ENCODE data around the gene FCHSD2. TPM values are rescaled to one million over a fixed set of nuclear protein-coding genes. Genes with fewer than 3 reads are reported as not detected.

The FCHSD2 gene
- total and polyA plus RNA-seq, 9 of the 15 experiments (the other 6 are each of a cell fraction or from before 2014, with no cell fraction given) = 1.8 to 14.7 (median 6.4) TPM

GRCh38 chr11:73162196-73162740 is 20.1 kb upstream of the FCHSD2 start (continued):
- TF ChIP-seq CBX8 (IDR thresholded peaks at IDR 0.05; ENCODE audit: borderline replicate concordance, extremely low read depth, low read depth, low read length, poor library complexity, severe bottlenecking) = no peak
- TF ChIP-seq MYNN (IDR thresholded peaks at IDR 0.05) = peak; percentile 64; the same call in 1 of the 2 replicates
- TF ChIP-seq MYNN (CRISPR knock-in tag; IDR thresholded peaks at IDR 0.05) = no peak
- TF ChIP-seq MTA3 (IDR thresholded peaks at IDR 0.05; ENCODE audit: borderline replicate concordance) = no peak
- TF ChIP-seq CCNT2 (IDR thresholded peaks at IDR 0.05; ENCODE audit: borderline replicate concordance, extremely low read depth, insufficient read length, low read depth, low read length) = no peak
- no peak for TF ChIP-seq NFATC3 (IDR thresholded peaks at IDR 0.05)
- no peak for TF ChIP-seq CHD1 (IDR thresholded peaks at IDR 0.05; ENCODE audit: low read length)
- TF ChIP-seq KHSRP (IDR thresholded peaks at IDR 0.05) = no peak
- no peak for TF ChIP-seq HMGN3 (IDR thresholded peaks at IDR 0.05; ENCODE audit: borderline replicate concordance, extremely low read depth, insufficient read length, low read depth, low read length)
- no peak for TF ChIP-seq NFE2 (IDR thresholded peaks at IDR 0.05; ENCODE audit: low read depth)
- TF ChIP-seq SPI1 (IDR thresholded peaks at IDR 0.05; ENCODE audit: borderline replicate concordance, low read depth, low read length) = peak; percentile 63; the same call in 1 of the 2 replicates
- TF ChIP-seq SNRNP70 (optimal IDR thresholded peaks at IDR 0.05; ENCODE audit: low read depth, low read length) = no peak
- TF ChIP-seq RBM25 (IDR thresholded peaks at IDR 0.05; ENCODE audit: low read depth, low read length, severe bottlenecking) = no peak
- TF ChIP-seq CTCFL (IDR thresholded peaks at IDR 0.05; ENCODE audit: borderline replicate concordance, insufficient read depth, low read depth, low read length, poor library complexity, severe bottlenecking) = no peak
- TF ChIP-seq NELFE (IDR thresholded peaks at IDR 0.05; ENCODE audit: insufficient read depth, insufficient read length) = no peak
- TF ChIP-seq DEAF1 (CRISPR knock-in tag; IDR thresholded peaks at IDR 0.05) = no peak
- TF ChIP-seq RB1 (IDR thresholded peaks at IDR 0.05; ENCODE audit: low read depth) = no peak
- no peak for TF ChIP-seq KDM5B (IDR thresholded peaks at IDR 0.05; ENCODE audit: insufficient replicate concordance, low read depth, low read length)
- TF ChIP-seq HINFP (tag; conservative IDR thresholded peaks at IDR 0.05; ENCODE audit: low read depth) = no peak
- TF ChIP-seq SMARCA4 (IDR thresholded peaks at IDR 0.05) = no peak
- no peak for TF ChIP-seq FOXJ3 (CRISPR knock-in tag; IDR thresholded peaks at IDR 0.05)
- no peak for TF ChIP-seq CTCF (IDR thresholded peaks at IDR 0.05 in 2 of 3, conservative IDR thresholded peaks at IDR 0.05 in 1 of 3; ENCODE audit: insufficient read depth in 2 of 3, low read depth in 1 of 3, low read length in 3 of 3)

Measured in K562 (cell line).